ENCODE results near the gene MTG1.
A peak's percentile ranks its signal among the peaks of the same experiment; 100 is the strongest.

The MTG1 gene

DNA sequence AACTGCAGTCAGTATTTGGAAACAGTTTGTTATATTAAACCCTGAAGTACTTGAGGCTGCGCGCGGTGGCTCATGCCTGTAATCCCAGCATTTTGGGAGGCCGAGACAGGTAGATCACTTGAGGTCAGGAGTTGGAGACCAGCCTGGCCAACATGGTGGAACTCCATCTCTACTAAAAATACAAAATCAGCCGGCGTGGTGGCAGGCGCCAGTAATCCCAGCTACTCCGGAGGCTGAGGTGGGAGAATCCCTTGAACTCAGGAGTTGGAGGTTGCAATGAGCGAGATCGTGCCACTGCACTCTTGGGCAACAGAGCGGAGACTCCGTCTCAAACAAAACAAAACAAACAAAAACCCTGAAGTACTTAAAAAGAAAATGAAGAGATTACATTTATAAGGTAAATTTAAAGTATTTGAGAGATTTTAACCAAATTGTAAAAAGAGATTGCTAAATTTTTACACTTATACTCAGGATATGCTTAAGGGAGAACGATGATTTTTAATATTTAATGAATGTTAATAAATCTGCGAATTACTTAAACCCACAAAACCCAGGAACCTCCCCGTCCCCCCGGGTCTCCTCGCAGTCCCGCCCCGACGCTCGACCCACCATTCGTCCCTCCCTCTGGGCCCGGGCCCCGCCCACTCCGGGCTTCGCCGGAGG is 425 bp upstream of the MTG1 start:
- TF ChIP-seq, protein P1, sequence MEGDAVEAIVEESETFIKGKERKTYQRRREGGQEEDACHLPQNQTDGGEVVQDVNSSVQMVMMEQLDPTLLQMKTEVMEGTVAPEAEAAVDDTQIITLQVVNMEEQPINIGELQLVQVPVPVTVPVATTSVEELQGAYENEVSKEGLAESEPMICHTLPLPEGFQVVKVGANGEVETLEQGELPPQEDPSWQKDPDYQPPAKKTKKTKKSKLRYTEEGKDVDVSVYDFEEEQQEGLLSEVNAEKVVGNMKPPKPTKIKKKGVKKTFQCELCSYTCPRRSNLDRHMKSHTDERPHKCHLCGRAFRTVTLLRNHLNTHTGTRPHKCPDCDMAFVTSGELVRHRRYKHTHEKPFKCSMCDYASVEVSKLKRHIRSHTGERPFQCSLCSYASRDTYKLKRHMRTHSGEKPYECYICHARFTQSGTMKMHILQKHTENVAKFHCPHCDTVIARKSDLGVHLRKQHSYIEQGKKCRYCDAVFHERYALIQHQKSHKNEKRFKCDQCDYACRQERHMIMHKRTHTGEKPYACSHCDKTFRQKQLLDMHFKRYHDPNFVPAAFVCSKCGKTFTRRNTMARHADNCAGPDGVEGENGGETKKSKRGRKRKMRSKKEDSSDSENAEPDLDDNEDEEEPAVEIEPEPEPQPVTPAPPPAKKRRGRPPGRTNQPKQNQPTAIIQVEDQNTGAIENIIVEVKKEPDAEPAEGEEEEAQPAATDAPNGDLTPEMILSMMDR (IDR thresholded peaks at IDR 0.05; ENCODE audit: low read depth, low read length, missing control alignments): no peak
- no peak for DNase-seq (ENCODE audit: low read depth)
- H3K4me3 ChIP-seq (ENCODE audit: low read depth, low read length): peak overlapping the region; percentile 88; the same call in 1 of the 2 replicates

DNA sequence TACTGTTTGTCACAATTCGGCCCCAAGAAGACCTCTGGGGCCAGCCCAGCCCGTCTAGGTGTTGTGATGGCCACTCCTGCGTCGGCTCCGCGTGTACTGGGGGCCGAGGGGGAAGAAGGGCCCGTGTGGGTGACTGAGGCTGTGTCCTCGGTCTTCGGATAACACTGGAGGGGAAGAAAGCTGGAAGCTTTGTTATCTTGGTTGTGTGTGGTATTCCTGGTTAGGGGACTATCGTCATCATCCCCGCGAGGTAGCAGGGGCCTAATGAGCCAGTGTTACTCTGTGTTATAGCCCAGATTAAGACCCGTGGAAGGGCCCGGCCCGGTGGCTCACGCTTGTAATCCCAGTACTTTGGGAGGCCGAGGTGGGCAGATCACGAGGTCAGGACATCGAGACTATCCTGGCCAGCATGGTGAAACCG is 854 bp downstream of the MTG1 start:
- H3K4me3 ChIP-seq (ENCODE audit: low read depth, low read length): peak overlapping the region; percentile 88
- no peak for DNase-seq (ENCODE audit: low read depth)
- TF ChIP-seq, protein P1 (IDR thresholded peaks at IDR 0.05; ENCODE audit: low read depth, low read length, missing control alignments): no peak

DNA sequence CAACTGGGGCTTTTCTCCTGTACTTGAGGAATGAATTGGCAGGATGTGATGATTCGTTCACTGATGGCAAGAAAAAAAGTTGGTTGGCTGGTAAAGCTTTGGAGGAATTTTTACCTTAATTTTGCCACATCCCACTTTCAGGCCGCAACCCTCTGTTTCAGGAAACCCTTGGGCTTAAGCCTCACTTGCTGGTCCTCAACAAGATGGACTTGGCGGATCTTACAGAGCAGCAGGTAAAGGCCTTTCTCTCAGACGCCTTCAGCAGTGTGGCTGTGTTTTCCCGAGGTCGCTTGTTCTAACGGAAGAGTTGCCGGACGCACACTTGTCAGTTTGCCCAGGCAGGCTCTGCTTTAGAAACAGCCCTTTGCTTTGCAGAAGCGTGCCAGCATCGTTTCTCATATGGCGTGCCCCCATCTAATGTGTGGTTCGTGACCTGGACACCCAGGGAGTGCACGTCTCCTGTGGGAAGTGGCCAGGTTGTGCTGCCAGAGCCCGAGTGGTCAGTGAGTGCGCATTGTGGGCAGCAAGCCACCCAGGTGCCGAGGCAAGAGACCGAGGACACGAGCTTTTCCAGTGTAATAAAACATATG is 2.2 kb downstream of the MTG1 start:
- no peak overlapping the region for H3K4me3 ChIP-seq (ENCODE audit: low read depth, low read length)
- TF ChIP-seq, protein P1 (IDR thresholded peaks at IDR 0.05; ENCODE audit: low read depth, low read length, missing control alignments): no peak
- DNase-seq (ENCODE audit: low read depth): no peak

DNA sequence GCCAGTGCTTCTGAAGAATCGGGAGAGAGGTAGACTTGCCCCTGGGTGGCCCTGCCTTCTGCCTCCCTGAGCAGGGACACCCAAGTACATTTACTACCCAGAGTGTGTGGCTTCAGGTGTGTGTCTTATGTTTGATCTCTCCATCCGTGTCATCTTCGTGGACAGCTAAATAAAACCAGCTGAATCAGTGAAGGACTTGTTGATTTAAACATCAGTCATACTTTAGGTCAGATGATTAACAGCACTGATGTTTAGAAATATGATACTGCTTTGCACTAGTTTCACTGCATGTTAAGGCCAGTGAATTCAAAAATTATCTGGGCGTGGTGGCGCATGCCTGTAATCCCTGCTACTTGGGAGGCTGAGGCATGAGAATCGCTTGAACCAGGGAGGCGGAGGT is 4.0 kb downstream of the MTG1 start:
- TF ChIP-seq, protein P1 (IDR thresholded peaks at IDR 0.05; ENCODE audit: low read depth, low read length, missing control alignments): no peak
- DNase-seq (ENCODE audit: low read depth): no peak
- no peak overlapping the region for H3K4me3 ChIP-seq (ENCODE audit: low read depth, low read length)

DNA sequence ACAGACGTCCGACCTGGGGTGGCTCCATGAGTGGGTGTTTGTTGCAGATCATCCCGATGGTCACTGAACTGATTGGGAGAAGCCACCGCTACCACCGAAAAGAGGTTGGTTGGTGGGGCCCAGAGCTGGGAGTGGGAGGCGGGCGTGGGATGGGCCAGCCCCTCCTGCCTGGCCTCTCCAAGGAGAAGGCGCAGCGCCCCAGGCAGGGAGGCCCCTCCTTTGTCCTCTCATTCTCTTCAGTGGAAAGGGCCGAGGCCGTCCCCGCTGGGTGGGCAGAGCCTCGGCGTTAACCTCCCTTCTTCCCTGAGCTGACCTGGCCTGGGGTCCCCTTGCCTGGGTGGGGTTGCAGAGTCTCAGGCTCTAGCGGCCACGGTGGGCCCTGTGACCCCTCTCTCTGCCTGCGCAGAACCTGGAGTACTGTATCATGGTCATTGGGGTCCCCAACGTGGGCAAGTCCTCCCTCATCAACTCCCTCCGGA is 5.2 kb downstream of the MTG1 start:
- TF ChIP-seq, protein P1 (IDR thresholded peaks at IDR 0.05; ENCODE audit: low read depth, low read length, missing control alignments): no peak
- DNase-seq (ENCODE audit: low read depth): no peak
- no peak overlapping the region for H3K4me3 ChIP-seq (ENCODE audit: low read depth, low read length)

DNA sequence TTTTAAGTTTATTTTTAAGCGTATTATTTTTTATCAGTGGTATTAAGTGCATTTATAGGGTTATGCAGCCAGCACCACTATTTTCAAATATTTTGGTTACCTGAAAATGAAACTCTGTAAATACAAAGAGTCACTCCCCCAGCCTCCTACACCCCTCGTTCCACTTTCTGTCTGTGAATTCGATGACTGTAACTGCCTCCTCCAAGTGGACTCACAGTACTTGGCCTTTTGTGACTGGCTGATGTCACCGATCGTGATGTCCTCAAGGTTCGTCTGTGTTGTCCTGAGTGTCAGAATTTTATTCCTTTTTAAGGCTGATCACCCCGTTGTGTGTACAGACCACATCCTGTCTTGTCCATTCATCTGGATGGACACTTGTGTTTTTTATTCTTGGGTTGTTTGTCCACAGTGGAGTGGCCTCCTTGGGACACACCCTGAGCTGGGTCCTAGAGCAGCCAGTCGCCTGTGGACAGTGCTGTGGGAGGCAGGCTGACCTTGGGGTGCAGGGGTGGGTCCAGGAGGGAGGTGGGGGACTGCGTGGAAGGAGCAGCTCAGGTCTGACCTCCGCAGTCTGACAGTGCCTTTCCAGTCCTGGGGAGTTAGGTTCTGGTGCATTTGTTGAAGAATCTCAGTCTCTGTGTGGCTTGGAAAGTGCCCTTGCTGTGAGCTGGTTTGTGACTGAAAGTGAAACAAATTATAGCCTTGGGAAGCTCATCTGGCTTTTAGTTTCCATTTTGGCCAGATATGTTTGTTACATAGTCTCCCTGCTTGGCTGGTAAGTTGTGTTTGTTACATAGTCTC is 6.9 kb downstream of the MTG1 start:
- DNase-seq (ENCODE audit: low read depth): no peak
- peak overlapping the region; percentile 25 for H3K4me3 ChIP-seq (ENCODE audit: low read depth, low read length)

More for the DNA sequence above, 6.9 kb downstream of the MTG1 start:
- TF ChIP-seq, protein P1 (IDR thresholded peaks at IDR 0.05; ENCODE audit: low read depth, low read length, missing control alignments): no peak

Measured in GM12864 (cell line).